ENCODE measurements around the gene SRPK3. TPM values are rescaled to one million over a fixed set of nuclear protein-coding genes. Genes with fewer than 3 reads are reported as not detected.

The SRPK3 gene
- total RNA-seq, 1 experiment from 2014 or later: 1.6 TPM

DNA sequence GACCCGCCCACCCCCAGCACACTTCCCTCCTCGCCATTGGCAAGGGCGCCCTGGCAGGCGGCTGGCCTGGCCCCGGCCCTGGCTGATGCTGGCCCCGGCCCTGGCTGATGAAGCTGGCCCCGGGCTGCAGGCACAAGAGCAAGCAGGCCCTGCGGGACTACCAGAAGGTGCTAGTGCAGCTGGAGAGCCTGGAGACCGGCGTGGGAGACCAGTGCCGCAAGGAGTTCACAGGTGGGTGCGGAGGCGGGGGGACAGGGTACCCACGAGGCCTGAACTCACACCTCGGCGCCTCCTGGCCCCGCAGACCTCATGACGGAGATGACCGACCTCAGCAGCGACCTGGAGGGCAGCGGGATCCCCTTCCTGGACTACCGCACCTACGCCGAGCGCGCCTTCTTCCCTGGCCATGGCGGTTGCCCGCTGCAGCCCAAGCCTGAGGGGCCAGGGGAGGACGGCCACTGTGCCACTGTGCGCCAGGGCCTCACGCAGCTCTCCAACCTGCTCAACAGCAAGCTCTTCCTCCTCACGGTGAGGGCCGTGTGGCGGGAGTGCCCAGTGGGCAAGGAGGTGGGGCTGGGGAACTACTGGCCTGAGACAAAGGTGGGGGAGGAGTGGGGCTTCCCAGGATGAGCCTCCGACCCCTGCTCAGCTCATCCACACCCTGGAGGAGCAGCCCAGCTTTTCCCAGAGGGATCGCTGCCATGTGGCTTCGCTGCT lies 6.1 kb upstream of the SRPK3 start:
- Histone ChIP-seq H3K4me1 (ENCODE audit: control insufficient read depth, insufficient read depth, low read length) (no peaks in the 10 kb centered on the region), H3K36me3 (ENCODE audit: control insufficient read depth, insufficient read depth, low read length) (no peaks in the 10 kb centered on the region), H3K27ac (ENCODE audit: low read length) (no peak overlapping the region), H3K27me3 (ENCODE audit: control insufficient read depth, insufficient read depth, low read length) (no peaks in the 10 kb centered on the region), H3K9me3 (ENCODE audit: control insufficient read depth, insufficient read depth, low read depth, low read length) (no peaks in the 10 kb centered on the region), H3K4me3 (ENCODE audit: low read depth in 2 of 2, low read length in 2 of 2) (no peak overlapping the region)
- BruUV-seq (replicated peaks): no TSS peak
- ATAC-seq (no peak), DNase-seq (ENCODE audit: low read depth, low spot score) (no peak)
- intact Hi-C loops (cut with micrococcal nuclease; ENCODE audit: unreplicated experiment) (no loop called here), in situ Hi-C loops (cut with HindIII; ENCODE audit: low pct_unique_long_range_greater_than_20kb, low sequenced_read_pairs) (no loop called here)
- TF ChIP-seq CTCF (IDR thresholded peaks at IDR 0.05) (no peak), TCF7L2 (IDR thresholded peaks at IDR 0.05; ENCODE audit: low read depth, low read length) (no peak), SIN3A (IDR thresholded peaks at IDR 0.05; ENCODE audit: borderline replicate concordance, insufficient read depth, low read depth, low read length) (no peak), POLR2AphosphoS5 (IDR thresholded peaks at IDR 0.05; ENCODE audit: low read depth, low read length) (no peak), REST (IDR thresholded peaks at IDR 0.05; ENCODE audit: insufficient read depth in 1 of 2, low read depth in 2 of 2, low read length in 1 of 2) (no peak)
- POLR2A ChIA-PET: no interaction called here
- CTCF ChIA-PET: interaction anchor here (0.6 kb wide), 1 partner anchor 314 kb away, joined by 5 read pairs; no protein-coding TSS in a partner anchor

DNA sequence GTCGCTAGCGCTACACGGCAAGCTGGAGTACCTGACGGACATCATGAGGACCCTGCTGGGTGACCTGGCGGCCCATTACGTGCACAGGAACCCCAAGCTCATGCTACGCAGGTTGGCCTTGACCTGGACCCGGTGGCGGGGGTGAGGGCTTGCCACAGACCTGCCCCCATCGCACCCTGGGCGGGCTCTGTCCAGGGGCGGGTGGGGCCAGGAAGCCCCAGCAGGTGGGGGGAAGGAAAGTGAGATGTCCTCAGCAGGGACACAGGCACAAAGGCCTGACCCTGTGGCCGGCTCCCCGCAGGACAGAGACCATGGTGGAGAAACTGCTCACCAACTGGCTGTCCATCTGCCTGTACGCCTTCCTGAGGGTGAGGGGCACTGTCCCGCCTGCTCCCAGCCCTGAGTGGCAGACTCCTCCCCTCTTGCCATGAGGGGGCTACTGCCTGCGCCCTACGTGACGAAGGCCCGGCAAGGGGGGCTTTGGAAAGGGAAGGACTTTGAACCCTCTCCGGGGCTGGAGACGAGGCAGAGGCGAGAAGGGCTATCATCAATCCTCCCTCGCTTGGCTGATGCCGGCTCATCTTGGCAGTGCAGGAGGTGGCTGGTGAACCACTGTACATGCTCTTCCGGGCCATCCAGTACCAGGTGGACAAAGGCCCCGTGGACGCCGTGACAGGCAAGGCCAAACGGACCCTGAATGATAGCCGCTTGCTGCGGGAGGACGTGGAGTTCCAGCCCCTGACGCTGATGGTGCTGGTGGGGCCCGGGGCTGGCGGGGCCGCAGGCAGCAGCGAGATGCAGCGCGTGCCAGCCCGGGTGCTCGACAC lies 5.3 kb upstream of the SRPK3 start:
- no peak for ATAC-seq
- Histone ChIP-seq H3K4me1 (ENCODE audit: control insufficient read depth, insufficient read depth, low read length) (peaks cover 4% of the 10 kb centered on the region), H3K27ac (ENCODE audit: low read length) (no peak overlapping the region), H3K4me3 (ENCODE audit: low read depth in 2 of 2, low read length in 2 of 2) (no peak overlapping the region), H3K9me3 (ENCODE audit: control insufficient read depth, insufficient read depth, low read depth, low read length) (no peaks in the 10 kb centered on the region), H3K27me3 (ENCODE audit: control insufficient read depth, insufficient read depth, low read length) (no peaks in the 10 kb centered on the region), H3K36me3 (ENCODE audit: control insufficient read depth, insufficient read depth, low read length) (no peaks in the 10 kb centered on the region)
- TF ChIP-seq TCF7L2 (IDR thresholded peaks at IDR 0.05; ENCODE audit: low read depth, low read length) (no peak), REST (IDR thresholded peaks at IDR 0.05; ENCODE audit: insufficient read depth in 1 of 2, low read depth in 2 of 2, low read length in 1 of 2) (no peak), CTCF (IDR thresholded peaks at IDR 0.05) (no peak), POLR2AphosphoS5 (IDR thresholded peaks at IDR 0.05; ENCODE audit: low read depth, low read length) (no peak), SIN3A (IDR thresholded peaks at IDR 0.05; ENCODE audit: borderline replicate concordance, insufficient read depth, low read depth, low read length) (no peak)
- no peak for DNase-seq (ENCODE audit: low read depth, low spot score)
- CTCF ChIA-PET: no interaction called here
- in situ Hi-C loops (cut with HindIII; ENCODE audit: low pct_unique_long_range_greater_than_20kb, low sequenced_read_pairs): no loop called here
- POLR2A ChIA-PET: no interaction called here
- no TSS peak for BruUV-seq (replicated peaks)
- intact Hi-C loops (cut with micrococcal nuclease; ENCODE audit: unreplicated experiment): no loop called here

Data from Panc1 (cell line).